T-helper 22 cell (primary cell): ENCODE results near the gene DUSP11.
"Not testable (repeated sequence)": the region's sequence is repeated elsewhere in the genome, so short reads cannot be mapped to it uniquely, and the experiment has no call there.

Source experiments
- DNase-seq: peaks from one replicate; pipeline ENCODE4 v3.0.0-alpha.2; 2020; ENCODE audit warnings: low read depth

The DUSP11 gene

DNA sequence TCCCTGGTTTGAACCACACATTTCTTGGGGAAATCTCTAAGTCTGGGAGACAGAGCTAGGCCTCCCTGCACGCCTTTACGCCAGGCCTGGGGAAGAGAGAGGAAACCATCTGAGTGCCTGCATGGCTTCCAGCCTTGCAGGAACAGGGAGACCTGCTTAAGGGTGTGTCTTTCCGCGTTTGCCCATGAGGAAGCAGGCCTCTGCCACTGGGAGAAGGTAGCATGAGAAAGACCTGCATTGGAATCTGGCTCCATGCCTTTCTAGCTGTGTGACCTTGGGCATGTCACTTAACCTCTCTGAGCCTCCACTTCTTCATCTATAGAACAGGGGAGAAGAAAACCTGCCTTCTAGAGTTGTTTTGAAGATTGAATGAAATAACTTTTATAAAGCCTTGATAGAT is 62.2 kb downstream of the DUSP11 start:
- not testable (repeated sequence) for DNase-seq

DNA sequence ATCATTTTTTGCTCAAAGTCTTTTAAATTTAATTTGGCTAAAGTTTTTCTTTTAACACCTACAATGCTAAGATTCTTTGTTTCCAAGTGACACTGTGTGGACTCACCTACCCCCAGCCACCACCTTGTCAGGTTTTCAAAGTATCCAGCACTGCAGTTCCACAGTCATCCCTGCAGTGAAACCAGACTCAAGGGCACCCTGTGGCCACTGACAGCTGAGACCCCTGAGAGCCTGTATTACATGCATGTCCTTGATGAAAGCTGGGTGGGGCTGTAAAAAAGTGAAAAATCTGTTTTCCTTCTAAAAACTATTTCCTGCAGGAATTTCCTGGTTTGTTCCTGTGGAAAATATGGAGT is 62.7 kb downstream of the DUSP11 start:
- DNase-seq, result no peak

DNA sequence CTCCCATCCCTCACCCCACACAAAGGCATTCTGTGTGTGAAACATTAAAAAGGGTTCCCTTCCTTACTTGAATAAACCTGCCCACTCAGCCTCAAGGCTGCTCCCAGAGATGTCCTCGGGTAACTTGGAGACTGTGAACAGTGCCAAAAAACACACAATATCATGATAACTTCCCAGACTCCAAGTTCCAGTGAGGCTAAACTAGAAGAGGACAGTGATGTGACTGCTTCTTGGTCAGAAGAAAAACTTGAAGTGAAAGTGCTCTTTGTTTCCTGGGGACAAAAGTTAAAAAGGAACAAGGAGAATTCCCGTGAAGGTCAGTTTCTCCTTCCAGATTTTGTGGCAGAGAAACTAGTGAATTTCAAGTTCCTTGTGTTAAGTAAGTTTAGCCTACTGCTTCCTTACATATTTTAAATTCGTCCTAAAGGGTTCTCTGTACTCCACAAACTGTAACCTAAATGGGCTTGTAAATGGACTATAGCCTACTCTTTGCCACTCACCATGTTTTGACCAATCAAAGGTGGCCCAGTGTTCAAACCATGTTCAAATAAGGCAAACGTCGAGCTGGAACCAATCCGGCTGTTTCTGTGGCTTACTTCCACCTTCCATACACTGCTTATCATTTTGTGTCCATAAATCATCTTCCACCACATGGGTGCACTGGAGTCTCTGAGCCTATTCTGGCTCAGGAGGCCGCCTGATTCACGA is 63.2 kb downstream of the DUSP11 start:
- no peak for DNase-seq

DNA sequence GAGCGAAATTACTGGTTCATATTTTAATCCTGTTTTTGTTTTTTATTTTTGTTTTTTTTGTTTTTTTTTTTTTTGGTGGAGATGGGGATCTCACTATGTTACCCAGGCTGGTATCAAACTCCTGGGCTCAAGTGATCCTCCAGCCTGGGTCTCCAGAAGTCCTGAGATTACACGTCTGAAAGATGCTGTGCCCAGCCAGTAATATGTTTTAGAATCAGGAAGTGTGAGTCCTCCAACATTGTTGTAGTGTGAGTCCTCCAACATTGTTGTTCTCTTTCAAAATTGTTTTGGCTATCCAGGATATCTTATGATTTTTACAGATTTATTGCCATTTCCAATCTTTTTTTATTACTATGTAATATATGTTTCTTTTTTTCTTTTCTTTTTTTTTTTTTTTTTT is 65.8 kb downstream of the DUSP11 start:
- no peak for DNase-seq
